GM12873 (cell line): Measurements from ENCODE around the gene DLGAP4.

Source experiments
- CTCF ChIP-seq: IDR thresholded peaks from 2 replicates; pipeline ENCODE4 v1.5.1; 2012; ENCODE audit warnings: low read depth, mild to moderate bottlenecking, moderate library complexity, low read length, control low read depth; ENCODE audit not compliant: insufficient read depth; ENCODE audit errors: missing control alignments

Gene DLGAP4

GRCh38 chr20:36565520-36565919 is 259.4 kb downstream of the DLGAP4 start:
- TF ChIP-seq CTCF: no peak

- TF ChIP-seq CTCF: no peak
Observed at GRCh38 chr20:36569847-36570429, 263.8 kb downstream of the DLGAP4 start.

GRCh38 chr20:36571564-36572504 is 265.7 kb downstream of the DLGAP4 start:
- no peak for TF ChIP-seq CTCF

- TF ChIP-seq CTCF: no peak
Observed at GRCh38 chr20:36572701-36573102, 266.6 kb downstream of the DLGAP4 start.

- TF ChIP-seq CTCF: no peak
Observed at GRCh38 chr20:36573103-36573797, 267.1 kb downstream of the DLGAP4 start, which contains the start of gene TGIF2. Gene TGIF2, plus strand, starts transcription at chr20:36573597. Its CDS starts 5,178 bp downstream, at chr20:36578775.

DNA sequence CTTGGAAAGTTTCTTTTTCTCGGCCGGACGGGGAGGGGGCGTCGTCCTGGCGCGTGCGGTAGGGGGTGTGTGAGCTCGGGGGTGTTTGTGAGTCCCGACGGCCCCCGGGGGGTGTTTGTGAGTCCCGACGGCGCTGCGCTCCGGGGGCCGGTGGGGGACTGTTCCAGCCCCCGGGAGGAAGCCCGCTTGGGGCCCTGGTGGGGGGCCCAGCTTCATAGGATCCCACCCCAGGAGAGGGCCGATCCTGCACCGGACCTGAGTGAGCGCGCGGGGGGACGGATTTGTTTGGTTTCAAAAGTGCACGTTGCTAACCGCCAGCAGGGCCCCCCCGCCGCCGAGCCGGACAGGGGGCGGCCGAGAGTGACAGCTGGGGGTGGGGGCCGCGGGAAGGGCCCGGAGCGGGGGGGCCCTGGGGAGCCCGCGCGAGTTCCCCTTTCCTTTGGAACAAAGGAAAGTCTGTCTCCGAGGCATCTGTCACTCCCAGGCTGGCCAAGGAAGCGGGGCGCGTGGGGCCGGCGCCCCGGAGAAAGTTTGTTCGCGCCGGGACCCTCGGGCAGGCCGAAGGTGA is 267.7 kb downstream of the DLGAP4 start:
- TF ChIP-seq CTCF: no peak
